ENCODE measurements around the gene BHLHE23.

- no peak for TF ChIP-seq CTCF (IDR thresholded peaks at IDR 0.05)
- TF ChIP-seq POLR2A (IDR thresholded peaks at IDR 0.05), result no peak
Measured at GRCh38 chr20:62997417-62998035, 9.2 kb downstream of the BHLHE23 start.

Measured in heart left ventricle (tissue), 13 donors.